ENCODE data around the gene FAM98A.

The FAM98A gene

DNA sequence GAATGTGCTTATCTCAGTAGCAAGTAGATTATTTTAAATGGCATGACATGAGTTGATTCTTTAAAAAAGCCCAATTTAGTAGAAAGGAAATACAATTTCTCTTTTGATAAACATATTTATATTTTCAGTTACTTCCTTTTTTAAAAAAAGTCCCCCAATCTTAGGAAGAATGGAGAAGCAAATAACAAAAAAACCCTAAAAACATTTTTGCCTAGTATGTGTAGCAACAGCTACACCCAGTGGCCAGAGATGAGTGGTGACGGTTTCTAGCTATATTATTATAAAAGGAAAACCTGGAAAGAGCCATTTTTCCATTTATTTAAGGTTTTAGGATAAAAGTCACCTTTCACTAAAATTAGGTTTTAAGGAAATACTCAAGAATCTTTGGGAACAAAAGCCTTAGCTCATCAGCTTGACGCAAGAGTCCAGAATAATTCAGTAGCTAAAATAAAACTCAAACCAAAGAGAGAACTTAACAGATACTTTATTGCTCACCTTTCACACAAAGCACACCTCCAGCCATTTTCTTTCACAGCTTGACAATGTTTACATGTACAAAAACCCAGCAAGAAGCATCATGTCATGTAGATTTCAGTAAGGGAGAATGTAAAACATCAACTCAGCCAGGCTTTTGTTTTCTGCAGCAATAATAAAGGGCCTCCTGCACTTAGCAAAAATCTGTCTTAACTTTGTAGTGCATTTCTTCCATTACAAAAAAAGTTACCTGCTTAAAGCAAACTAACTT lies 15.7 kb downstream of the FAM98A start:
- TF ChIP-seq, protein P1, sequence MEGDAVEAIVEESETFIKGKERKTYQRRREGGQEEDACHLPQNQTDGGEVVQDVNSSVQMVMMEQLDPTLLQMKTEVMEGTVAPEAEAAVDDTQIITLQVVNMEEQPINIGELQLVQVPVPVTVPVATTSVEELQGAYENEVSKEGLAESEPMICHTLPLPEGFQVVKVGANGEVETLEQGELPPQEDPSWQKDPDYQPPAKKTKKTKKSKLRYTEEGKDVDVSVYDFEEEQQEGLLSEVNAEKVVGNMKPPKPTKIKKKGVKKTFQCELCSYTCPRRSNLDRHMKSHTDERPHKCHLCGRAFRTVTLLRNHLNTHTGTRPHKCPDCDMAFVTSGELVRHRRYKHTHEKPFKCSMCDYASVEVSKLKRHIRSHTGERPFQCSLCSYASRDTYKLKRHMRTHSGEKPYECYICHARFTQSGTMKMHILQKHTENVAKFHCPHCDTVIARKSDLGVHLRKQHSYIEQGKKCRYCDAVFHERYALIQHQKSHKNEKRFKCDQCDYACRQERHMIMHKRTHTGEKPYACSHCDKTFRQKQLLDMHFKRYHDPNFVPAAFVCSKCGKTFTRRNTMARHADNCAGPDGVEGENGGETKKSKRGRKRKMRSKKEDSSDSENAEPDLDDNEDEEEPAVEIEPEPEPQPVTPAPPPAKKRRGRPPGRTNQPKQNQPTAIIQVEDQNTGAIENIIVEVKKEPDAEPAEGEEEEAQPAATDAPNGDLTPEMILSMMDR (IDR thresholded peaks at IDR 0.05; ENCODE audit: low read depth, low read length), result peak; percentile 79
- peak; percentile 57 to 63 for DNase-seq (ENCODE audit: low read depth in 2 of 2)
- no peak overlapping the region for H3K4me3 ChIP-seq (replicated peaks in 1 of 2; ENCODE audit: low read depth in 2 of 2, low read length in 2 of 2)

DNA sequence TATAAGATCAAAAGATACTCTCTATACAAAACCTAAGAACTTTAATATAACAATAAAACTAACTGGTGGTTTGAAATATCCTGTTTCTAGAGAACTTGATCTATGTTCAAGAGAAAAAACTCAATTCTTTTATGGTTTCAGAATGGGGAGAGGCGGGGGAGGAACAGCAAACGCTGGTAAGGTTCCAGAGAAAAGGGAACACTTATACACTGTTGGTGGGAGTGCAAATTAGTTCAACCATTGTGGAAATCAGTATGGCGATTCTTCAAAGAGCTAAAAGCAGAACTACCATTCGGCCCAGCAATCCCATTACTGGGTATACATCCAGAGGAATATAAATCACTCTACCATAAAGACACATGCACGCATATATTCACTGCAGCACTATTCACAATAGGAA lies 17.2 kb downstream of the FAM98A start:
- TF ChIP-seq, protein P1 (IDR thresholded peaks at IDR 0.05; ENCODE audit: low read depth, low read length), result no peak
- H3K4me3 ChIP-seq (replicated peaks in 1 of 2; ENCODE audit: low read depth in 2 of 2, low read length in 2 of 2), result no peak overlapping the region
- DNase-seq (ENCODE audit: low read depth in 2 of 2), result no peak

DNA sequence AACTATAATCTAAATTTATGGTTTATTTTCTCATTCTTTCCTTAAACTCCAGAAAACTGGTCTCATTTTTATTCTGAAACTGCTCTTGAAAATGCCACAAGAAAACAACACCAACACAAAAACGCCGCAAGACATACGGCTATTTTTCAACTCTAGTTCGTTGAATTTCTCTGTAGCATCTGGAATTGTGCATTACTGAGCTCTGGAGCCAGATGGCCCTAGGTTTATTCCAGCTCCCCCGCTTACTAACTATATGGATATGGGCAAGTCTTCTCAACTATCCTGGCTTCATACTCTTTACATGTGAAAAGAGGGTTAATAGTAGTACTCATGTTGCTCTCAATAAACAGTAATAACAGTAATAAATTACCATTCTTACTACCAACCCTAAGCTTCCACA lies 19.9 kb downstream of the FAM98A start:
- TF ChIP-seq, protein P1 (IDR thresholded peaks at IDR 0.05; ENCODE audit: low read depth, low read length), result no peak
- DNase-seq (ENCODE audit: low read depth in 2 of 2), result no peak
- H3K4me3 ChIP-seq (replicated peaks in 1 of 2; ENCODE audit: low read depth in 2 of 2, low read length in 2 of 2), result no peak overlapping the region

GRCh38 chr2:33577668-33578067 lies 21.4 kb downstream of the FAM98A start:
- no peak overlapping the region for H3K4me3 ChIP-seq (replicated peaks in 1 of 2; ENCODE audit: low read depth in 2 of 2, low read length in 2 of 2)
- DNase-seq (ENCODE audit: low read depth in 2 of 2), result peak; percentile 14 to 53
- TF ChIP-seq, protein P1 (IDR thresholded peaks at IDR 0.05; ENCODE audit: low read depth, low read length), result no peak

- DNase-seq (ENCODE audit: low read depth in 2 of 2), result no peak
- TF ChIP-seq, protein P1 (IDR thresholded peaks at IDR 0.05; ENCODE audit: low read depth, low read length), result no peak
- no peak overlapping the region for H3K4me3 ChIP-seq (replicated peaks in 1 of 2; ENCODE audit: low read depth in 2 of 2, low read length in 2 of 2)
Measured at GRCh38 chr2:33577084-33577483, 22.0 kb downstream of the FAM98A start.

- H3K4me3 ChIP-seq (replicated peaks in 1 of 2; ENCODE audit: low read depth in 2 of 2, low read length in 2 of 2), result no peak overlapping the region
- TF ChIP-seq, protein P1 (IDR thresholded peaks at IDR 0.05; ENCODE audit: low read depth, low read length), result no peak
- no peak for DNase-seq (ENCODE audit: low read depth in 2 of 2)
Measured at GRCh38 chr2:33573657-33574056, 25.4 kb downstream of the FAM98A start.

DNA sequence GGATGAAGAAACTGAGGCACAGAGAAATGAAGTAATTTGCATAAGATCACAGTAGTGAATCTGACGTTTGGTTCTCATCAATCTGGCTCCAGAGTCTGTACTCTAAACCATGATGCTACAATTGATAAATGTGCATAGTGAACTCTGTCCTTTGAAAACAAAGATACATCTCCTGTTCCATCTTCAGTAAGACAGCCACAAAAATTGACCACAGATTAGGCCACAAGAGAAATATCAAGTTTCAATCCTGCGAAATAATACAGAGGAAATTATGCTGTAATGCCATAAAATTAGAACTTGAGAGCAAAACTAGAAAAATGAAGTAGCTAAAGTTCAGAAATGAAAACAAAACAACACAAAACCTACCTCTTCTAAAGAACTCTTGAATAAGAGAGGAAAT lies 28.4 kb downstream of the FAM98A start:
- H3K4me3 ChIP-seq (replicated peaks in 1 of 2; ENCODE audit: low read depth in 2 of 2, low read length in 2 of 2), result no peak overlapping the region
- no peak for DNase-seq (ENCODE audit: low read depth in 2 of 2)
- TF ChIP-seq, protein P1 (IDR thresholded peaks at IDR 0.05; ENCODE audit: low read depth, low read length), result no peak
